ENCODE measurements around the gene TNFAIP8.

- TF ChIP-seq CTCF (IDR thresholded peaks at IDR 0.05): no peak
- TF ChIP-seq POLR2A (IDR thresholded peaks at IDR 0.05): no peak
- TF ChIP-seq POLR2AphosphoS5 (IDR thresholded peaks at IDR 0.05; ENCODE audit: insufficient read depth in 1 of 2, low read depth in 1 of 2): no peak
Measured at GRCh38 chr5:119313197-119313596, 42.6 kb upstream of the TNFAIP8 start.

Data from vagina (tissue), 2 donors.